Tongue (tissue), 2 donors: ENCODE results near the gene MAGOHB. TPM values are rescaled to one million over a fixed set of nuclear protein-coding genes. Genes with fewer than 3 reads are reported as not detected.
A peak's percentile ranks its signal among the peaks of the same experiment; 100 is the strongest.
"Not testable (repeated sequence)": the region's sequence is repeated elsewhere in the genome, so short reads cannot be mapped to it uniquely, and the experiment has no call there.

Experiments
- DNase-seq: peaks from one replicate; pipeline ENCODE4 v3.0.0-alpha.2; 2015
- total RNA-seq: library from RNA; depleted of rRNA; stranded (reverse); fragments of >200 nt; gene quantifications from one replicate; pipeline ENCODE4 v1.2.3, GENCODE V29; 2014

MAGOHB gene
- 25.5 TPM for total RNA-seq

- peak; percentile 99 for DNase-seq
Observed at GRCh38 chr12:10613349-10614055, at the start of gene MAGOHB. TSS of gene MAGOHB (minus strand) at chr12:10613609. CDS start at chr12:10613532, 77 bp downstream.

- DNase-seq: no peak
Observed at GRCh38 chr12:10661338-10661737, 47.9 kb upstream of the MAGOHB start.

GRCh38 chr12:10654003-10654402 lies 40.6 kb upstream of the MAGOHB start:
- DNase-seq: no peak

- DNase-seq: no peak
Observed at GRCh38 chr12:10652192-10652591, 38.8 kb upstream of the MAGOHB start.

GRCh38 chr12:10646576-10646975 lies 33.2 kb upstream of the MAGOHB start:
- DNase-seq: not testable (repeated sequence)

GRCh38 chr12:10645910-10646309 lies 32.5 kb upstream of the MAGOHB start:
- DNase-seq: no peak

- DNase-seq: no peak
Observed at GRCh38 chr12:10641735-10642500, 28.5 kb upstream of the MAGOHB start.

- DNase-seq: no peak
Observed at GRCh38 chr12:10638728-10639127, 25.3 kb upstream of the MAGOHB start.

- peak; percentile 48 for DNase-seq
Observed at GRCh38 chr12:10636611-10637010, 23.2 kb upstream of the MAGOHB start.

GRCh38 chr12:10636124-10636523 lies 22.7 kb upstream of the MAGOHB start:
- DNase-seq: no peak

GRCh38 chr12:10635306-10635705 lies 21.9 kb upstream of the MAGOHB start:
- DNase-seq: no peak

GRCh38 chr12:10634427-10634826 lies 21.0 kb upstream of the MAGOHB start:
- DNase-seq: no peak

GRCh38 chr12:10633541-10633940 lies 20.1 kb upstream of the MAGOHB start:
- no peak for DNase-seq

- no peak for DNase-seq
Observed at GRCh38 chr12:10632226-10632625, 18.8 kb upstream of the MAGOHB start.

- peak; percentile 68 for DNase-seq
Observed at GRCh38 chr12:10624605-10625004, 11.2 kb upstream of the MAGOHB start.

GRCh38 chr12:10623131-10623530 lies 9.7 kb upstream of the MAGOHB start:
- DNase-seq: no peak

- DNase-seq: no peak
Observed at GRCh38 chr12:10621278-10621677, 7.9 kb upstream of the MAGOHB start.

- no peak for DNase-seq
Observed at GRCh38 chr12:10620078-10620779, 6.8 kb upstream of the MAGOHB start.

GRCh38 chr12:10618338-10618987 lies 5.1 kb upstream of the MAGOHB start:
- no peak for DNase-seq

GRCh38 chr12:10617863-10618262 lies 4.5 kb upstream of the MAGOHB start:
- DNase-seq: no peak

GRCh38 chr12:10615532-10615931 lies 2.1 kb upstream of the MAGOHB start:
- DNase-seq: no peak

GRCh38 chr12:10614056-10614370 lies 604 bp upstream of the MAGOHB start:
- no peak for DNase-seq

GRCh38 chr12:10612984-10613348 lies 443 bp downstream of the MAGOHB start:
- DNase-seq: no peak
